ENCODE results near the gene RASA3.
A peak's percentile ranks its signal among the peaks of the same experiment; 100 is the strongest.

The RASA3 gene

DNA sequence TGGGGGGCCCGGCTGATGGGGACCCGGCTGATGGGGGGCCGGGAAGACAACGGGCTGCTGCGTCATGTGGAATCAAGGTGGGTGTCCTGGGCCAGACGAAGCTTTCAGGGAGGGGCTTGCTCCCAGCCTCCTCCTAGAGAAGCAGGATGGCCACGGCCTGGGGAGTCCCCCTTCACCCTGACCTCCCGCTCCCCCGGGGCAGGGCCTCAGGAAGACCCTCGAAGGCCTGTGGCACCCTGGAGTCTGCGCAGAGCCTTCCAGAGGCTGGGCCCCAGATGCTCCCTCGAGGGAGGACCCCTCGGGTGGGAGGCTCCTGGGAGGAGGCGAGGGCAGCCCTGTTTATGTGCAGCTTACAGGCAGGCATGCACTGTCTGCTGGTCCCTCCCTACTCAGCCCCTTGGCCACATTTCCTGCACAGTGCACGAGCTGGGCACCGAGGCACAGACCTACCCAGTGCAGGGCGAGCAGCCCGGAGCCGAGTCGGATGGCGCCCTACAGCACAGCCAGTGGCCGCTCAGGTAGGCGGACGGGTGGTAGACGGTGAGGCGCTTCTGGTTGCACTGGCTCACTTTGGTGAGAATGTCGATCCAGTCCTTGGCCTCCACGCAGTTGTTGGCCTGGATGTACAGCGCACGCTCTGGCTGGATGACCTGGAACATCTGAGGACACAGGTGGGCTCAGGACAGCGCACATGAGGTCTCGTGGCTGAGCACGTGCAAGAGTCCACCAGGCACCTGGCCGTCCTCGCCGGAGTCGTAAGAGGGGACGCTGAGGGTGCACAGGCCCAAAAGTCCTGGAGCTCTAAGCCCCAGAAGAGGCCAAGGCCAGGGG, 136.1 kb downstream of the RASA3 start:
- TF ChIP-seq, protein P1, sequence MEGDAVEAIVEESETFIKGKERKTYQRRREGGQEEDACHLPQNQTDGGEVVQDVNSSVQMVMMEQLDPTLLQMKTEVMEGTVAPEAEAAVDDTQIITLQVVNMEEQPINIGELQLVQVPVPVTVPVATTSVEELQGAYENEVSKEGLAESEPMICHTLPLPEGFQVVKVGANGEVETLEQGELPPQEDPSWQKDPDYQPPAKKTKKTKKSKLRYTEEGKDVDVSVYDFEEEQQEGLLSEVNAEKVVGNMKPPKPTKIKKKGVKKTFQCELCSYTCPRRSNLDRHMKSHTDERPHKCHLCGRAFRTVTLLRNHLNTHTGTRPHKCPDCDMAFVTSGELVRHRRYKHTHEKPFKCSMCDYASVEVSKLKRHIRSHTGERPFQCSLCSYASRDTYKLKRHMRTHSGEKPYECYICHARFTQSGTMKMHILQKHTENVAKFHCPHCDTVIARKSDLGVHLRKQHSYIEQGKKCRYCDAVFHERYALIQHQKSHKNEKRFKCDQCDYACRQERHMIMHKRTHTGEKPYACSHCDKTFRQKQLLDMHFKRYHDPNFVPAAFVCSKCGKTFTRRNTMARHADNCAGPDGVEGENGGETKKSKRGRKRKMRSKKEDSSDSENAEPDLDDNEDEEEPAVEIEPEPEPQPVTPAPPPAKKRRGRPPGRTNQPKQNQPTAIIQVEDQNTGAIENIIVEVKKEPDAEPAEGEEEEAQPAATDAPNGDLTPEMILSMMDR (IDR thresholded peaks at IDR 0.05; ENCODE audit: poor library complexity, severe bottlenecking) = no peak
- peak; percentile 26; the same call in 2 of the 3 replicates for ATAC-seq (ENCODE audit: low read depth)
- Histone ChIP-seq H3K36me3 (ENCODE audit: low read depth) (peaks cover 17% of the 10 kb centered on the region), H3K4me1 (ENCODE audit: insufficient read depth, poor library complexity, severe bottlenecking) (no peaks in the 10 kb centered on the region), H3K27me3 (ENCODE audit: insufficient read depth, poor library complexity, severe bottlenecking) (no peaks in the 10 kb centered on the region), H3K27ac (ENCODE audit: poor library complexity, severe bottlenecking) (no peak overlapping the region), H3K4me3 (ENCODE audit: severe bottlenecking) (no peak overlapping the region), H3K9me3 (ENCODE audit: severe bottlenecking) (no peaks in the 10 kb centered on the region)
- DNase-seq (ENCODE audit: low spot score) = peak; percentile 56

DNA sequence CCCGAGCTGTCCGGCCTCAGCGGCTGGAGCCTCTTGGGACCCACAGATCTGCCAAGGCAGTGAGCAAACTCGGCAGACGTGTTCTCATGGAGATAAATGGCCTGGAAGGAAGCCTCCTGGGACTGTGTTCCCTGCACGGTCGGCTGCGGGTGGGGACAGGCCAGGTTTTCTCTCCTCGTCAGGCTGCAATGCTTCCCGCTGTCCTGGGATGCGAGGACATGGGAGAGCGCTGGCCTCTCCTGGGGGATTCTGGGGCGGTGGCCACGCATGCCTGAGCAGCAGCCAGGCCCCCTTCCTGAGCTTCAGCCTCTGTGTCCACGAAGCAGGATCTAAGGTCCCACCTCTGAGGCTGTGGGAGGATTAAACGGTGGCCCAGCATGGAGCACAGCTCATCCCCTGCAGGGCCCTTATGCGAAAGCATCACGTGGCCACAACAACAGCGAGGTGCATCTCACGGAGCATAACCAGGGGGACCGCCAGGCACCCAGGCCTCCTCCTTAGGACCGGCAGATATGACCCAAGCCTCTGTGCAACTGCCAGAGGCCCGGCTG, 137.3 kb downstream of the RASA3 start:
- H3K27ac ChIP-seq (ENCODE audit: poor library complexity, severe bottlenecking) = no peak overlapping the region

GRCh38 chr13:113992276-113993005, 140.0 kb downstream of the RASA3 start:
- H3K4me1 ChIP-seq (ENCODE audit: insufficient read depth, poor library complexity, severe bottlenecking) = no peaks in the 10 kb centered on the region
- TF ChIP-seq, protein P1 (IDR thresholded peaks at IDR 0.05; ENCODE audit: poor library complexity, severe bottlenecking) = no peak
- no peaks in the 10 kb centered on the region for H3K27me3 ChIP-seq (ENCODE audit: insufficient read depth, poor library complexity, severe bottlenecking)
- DNase-seq (ENCODE audit: low spot score) (peak; percentile 34), ATAC-seq (ENCODE audit: low read depth) (no peak)
- no peak overlapping the region for H3K27ac ChIP-seq (ENCODE audit: poor library complexity, severe bottlenecking)
- no peak overlapping the region for H3K4me3 ChIP-seq (ENCODE audit: severe bottlenecking)
- H3K9me3 ChIP-seq (ENCODE audit: severe bottlenecking) = no peaks in the 10 kb centered on the region
- H3K36me3 ChIP-seq (ENCODE audit: low read depth) = peaks cover 25% of the 10 kb centered on the region

More for the DNA sequence above, 137.3 kb downstream of the RASA3 start:
- Histone ChIP-seq H3K4me1 (ENCODE audit: insufficient read depth, poor library complexity, severe bottlenecking) (no peaks in the 10 kb centered on the region), H3K27me3 (ENCODE audit: insufficient read depth, poor library complexity, severe bottlenecking) (no peaks in the 10 kb centered on the region), H3K9me3 (ENCODE audit: severe bottlenecking) (no peaks in the 10 kb centered on the region), H3K4me3 (ENCODE audit: severe bottlenecking) (no peak overlapping the region), H3K36me3 (ENCODE audit: low read depth) (peaks cover 23% of the 10 kb centered on the region)
- TF ChIP-seq, protein P1 (IDR thresholded peaks at IDR 0.05; ENCODE audit: poor library complexity, severe bottlenecking) = no peak
- peak; percentile 45 for DNase-seq (ENCODE audit: low spot score)
- no peak for ATAC-seq (ENCODE audit: low read depth)

DNA sequence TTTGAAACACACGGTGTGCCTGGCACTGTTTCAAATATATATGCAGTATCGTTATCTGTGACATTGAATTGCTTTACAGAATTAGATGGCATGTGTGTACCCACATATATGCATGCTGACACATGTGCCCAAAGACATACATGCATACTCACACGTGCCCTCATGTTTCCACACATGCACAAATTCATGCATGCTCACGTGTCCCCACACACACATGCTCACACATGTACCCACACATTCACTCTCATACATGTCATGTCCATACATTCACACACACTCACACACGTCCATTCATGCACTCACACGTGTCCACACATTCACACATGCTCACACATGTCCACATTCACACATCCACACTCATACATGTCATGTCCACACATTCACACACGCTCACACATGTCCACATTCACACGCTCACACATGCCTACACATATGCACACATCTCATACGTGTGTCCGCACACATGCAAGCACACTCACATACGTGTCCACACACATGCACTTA, 140.7 kb downstream of the RASA3 start:
- DNase-seq (ENCODE audit: low spot score) = peak; percentile 3
- no peaks in the 10 kb centered on the region for H3K27me3 ChIP-seq (ENCODE audit: insufficient read depth, poor library complexity, severe bottlenecking)
- no peak overlapping the region for H3K27ac ChIP-seq (ENCODE audit: poor library complexity, severe bottlenecking)
- TF ChIP-seq, protein P1 (IDR thresholded peaks at IDR 0.05; ENCODE audit: poor library complexity, severe bottlenecking) = no peak
- no peaks in the 10 kb centered on the region for H3K9me3 ChIP-seq (ENCODE audit: severe bottlenecking)
- peaks cover 25% of the 10 kb centered on the region for H3K36me3 ChIP-seq (ENCODE audit: low read depth)
- no peak overlapping the region for H3K4me3 ChIP-seq (ENCODE audit: severe bottlenecking)
- ATAC-seq (ENCODE audit: low read depth) = no peak
- no peaks in the 10 kb centered on the region for H3K4me1 ChIP-seq (ENCODE audit: insufficient read depth, poor library complexity, severe bottlenecking)

Measured in RWPE2 (cell line).